SK-N-MC (cell line): ENCODE results near the gene SMIM11.
"Not testable (repeated sequence)": the region's sequence is repeated elsewhere in the genome, so short reads cannot be mapped to it uniquely, and the experiment has no call there.

Experiments
- EZH2 ChIP-seq: fragments of 200-600 bp; sonication (generic); IDR thresholded peaks from one replicate; pipeline ENCODE4 v1.6.1; 2017; ENCODE audit warnings: antibody characterized with exemption
- FOXP2 ChIP-seq: optimal IDR thresholded peaks from 2 replicates; pipeline ENCODE3; 2011; ENCODE audit warnings: mild to moderate bottlenecking, moderate library complexity; ENCODE audit not compliant: insufficient read depth; ENCODE audit errors: extremely low read length, control extremely low read depth
- POLR2AphosphoS5 ChIP-seq: IDR thresholded peaks from 2 replicates; pipeline ENCODE4 v1.6.1; 2012; ENCODE audit warnings: mild to moderate bottlenecking, low read depth, low read length, borderline replicate concordance

GRCh38 chr21:34405686-34406085, 30.4 kb downstream of the SMIM11 start:
- not testable (repeated sequence) for TF ChIP-seq POLR2AphosphoS5, EZH2, FOXP2
